GM12878 (cell line): ENCODE data around the gene CD200R1L. TPM values are rescaled to one million over a fixed set of nuclear protein-coding genes. Genes with fewer than 3 reads are reported as not detected.

Experiments used
- ATAC-seq: fragments of 200-7000 bp; cut with Tn5 transposase; 3 replicates; pipeline ENCODE4 v1.9.1; 2020; ENCODE audit warnings: mild to moderate bottlenecking, moderate library complexity
- BruUV-seq: library from RNA; stranded (reverse); fragments of 400-500 nt; replicated peaks from 2 replicates; lab custom pipeline; 2021; lab: Mats Ljungman, UMichigan
- CTCF ChIA-PET: fragments of 300-600 bp; sonication (Branson Sonifier 250); formaldehyde crosslinking; extraction: SDS; loops from one replicate; lab custom pipeline; 2021; ENCODE audit warnings: inconsistent platforms; lab: Yijun Ruan, JAX
- POLR2A ChIA-PET: fragments of 350-600 bp; formaldehyde crosslinking; extraction: SDS; loops from one replicate; lab custom pipeline; 2021; ENCODE audit warnings: inconsistent platforms; lab: Charles Lee
- RAD21 ChIA-PET: fragments of 300-600 bp; sonication (Branson Sonifier 250); formaldehyde crosslinking; loops from one replicate; lab custom pipeline; 2023; ENCODE audit warnings: antibody characterized with exemption; ENCODE audit not compliant: unreplicated experiment; lab: Charles Lee
- SMC1A ChIA-PET: fragments of 300-600 bp; sonication (Branson Sonifier 250); formaldehyde crosslinking; loops from one replicate; lab custom pipeline; 2023; ENCODE audit not compliant: unreplicated experiment, uncharacterized antibody; lab: Charles Lee
- DNase-seq: peaks from one replicate; pipeline ENCODE4 v3.0.0-alpha.2; 2011; ENCODE audit warnings: low read depth, low spot score
- FAIRE-seq: peaks from 3 replicates; lab custom pipeline; 2011; peaks lifted over from hg19 to GRCh38; lab: Jason Lieb, UNC
- H2AFZ ChIP-seq: 2 replicates; pipeline ENCODE4 v1.6.0; 2011; ENCODE audit warnings: low read depth, low read length, control low read depth; ENCODE audit not compliant: control insufficient read depth
- H3K27ac ChIP-seq: 2 replicates; pipeline ENCODE4 v1.5.1; 2011; ENCODE audit warnings: control low read depth; ENCODE audit not compliant: control insufficient read depth, insufficient read depth
- H3K27me3 ChIP-seq, 2 experiments: replicated peaks in 1 of 2; 2 replicates each; pipeline versions ENCODE4 v1.6.0 to v1.6.1; 2011; ENCODE audit warnings: low read length in 1 of 2; ENCODE audit not compliant: control insufficient read depth in 2 of 2, insufficient read depth in 2 of 2
- H3K36me3 ChIP-seq, 2 experiments: 2 replicates each; pipeline ENCODE4 v1.5.1; 2011; ENCODE audit warnings: low read length in 1 of 2; ENCODE audit not compliant: control insufficient read depth in 2 of 2, insufficient read depth in 2 of 2
- H3K4me1 ChIP-seq: 2 replicates; pipeline ENCODE4 v1.6.1; 2011; ENCODE audit warnings: mild to moderate bottlenecking, low read length, moderate library complexity, mixed read lengths; ENCODE audit not compliant: control insufficient read depth, insufficient read depth
- H3K4me2 ChIP-seq: 2 replicates; pipeline ENCODE4 v1.6.0; 2011; ENCODE audit warnings: control low read depth; ENCODE audit not compliant: control insufficient read depth, insufficient read depth
- H3K4me3 ChIP-seq: fragments of 200-600 bp; sonication (generic); 2 replicates; pipeline ENCODE4 v1.5.1; 2016
- H3K79me2 ChIP-seq: 2 replicates; pipeline ENCODE4 v1.6.0; 2011; ENCODE audit warnings: low read length; ENCODE audit not compliant: control insufficient read depth, insufficient read depth
- H3K9ac ChIP-seq: 2 replicates; pipeline ENCODE4 v1.8.0; 2011; ENCODE audit warnings: low read length, control low read depth, mixed read lengths; ENCODE audit not compliant: control insufficient read depth, insufficient read depth
- H3K9me3 ChIP-seq: replicated peaks from 3 replicates; pipeline ENCODE4 v1.5.1; 2011; ENCODE audit warnings: mild to moderate bottlenecking, low read length; ENCODE audit not compliant: control insufficient read depth, insufficient read depth
- H4K20me1 ChIP-seq: 2 replicates; pipeline ENCODE4 v1.6.0; 2011; ENCODE audit not compliant: control insufficient read depth, insufficient read depth
- BACH1 ChIP-seq: fragments of 450-650 bp; IDR thresholded peaks from 2 replicates; pipeline ENCODE4 v1.6.1; 2017; ENCODE audit warnings: mild to moderate bottlenecking, borderline replicate concordance
- CBFB ChIP-seq: IDR thresholded peaks from 2 replicates; pipeline ENCODE4 v1.6.1; 2016; ENCODE audit warnings: antibody characterized with exemption, low read depth
- CTCF ChIP-seq, 3 experiments: IDR thresholded peaks in 2 of 3; conservative IDR thresholded peaks in 1 of 3; 2 replicates each; pipeline ENCODE4 v1.5.1; 2011; ENCODE audit warnings: low read depth in 3 of 3, low read length in 3 of 3, mild to moderate bottlenecking in 3 of 3, control low read depth in 2 of 3, moderate library complexity in 2 of 3, inconsistent platforms in 1 of 3, mixed read lengths in 1 of 3; ENCODE audit not compliant: control insufficient read depth in 2 of 3, insufficient read depth in 1 of 3; ENCODE audit errors: extremely low read depth in 1 of 3
- FOXK2 ChIP-seq: fragments of 450-650 bp; IDR thresholded peaks from 2 replicates; pipeline ENCODE4 v1.6.1; 2017; ENCODE audit warnings: mild to moderate bottlenecking, moderate library complexity
- HDGF ChIP-seq: fragments of 450-650 bp; IDR thresholded peaks from 2 replicates; pipeline ENCODE4 v1.6.1; 2016; ENCODE audit warnings: antibody characterized with exemption
- MLLT1 ChIP-seq: fragments of 450-650 bp; IDR thresholded peaks from 2 replicates; pipeline ENCODE4 v1.6.1; 2016; ENCODE audit warnings: mild to moderate bottlenecking
- MYB ChIP-seq: fragments of 150-350 bp; IDR thresholded peaks from 2 replicates; pipeline ENCODE4 v1.6.1; 2014; ENCODE audit warnings: mild to moderate bottlenecking, low read depth, low read length, borderline replicate concordance
- NFIC ChIP-seq: IDR thresholded peaks from 2 replicates; pipeline ENCODE4 v1.6.1; 2012; ENCODE audit warnings: low read depth, mild to moderate bottlenecking, inconsistent platforms, low read length, moderate library complexity
- NFYA ChIP-seq: IDR thresholded peaks from 2 replicates; pipeline ENCODE4 v1.6.1; 2011; ENCODE audit warnings: low read depth, mild to moderate bottlenecking, low read length, improper control_type of control experiment, borderline replicate concordance
- RBBP5 ChIP-seq: fragments of 200-600 bp; sonication (generic); conservative IDR thresholded peaks from 2 replicates; pipeline ENCODE4 v1.6.1; 2016
- RFX5 ChIP-seq: IDR thresholded peaks from 2 replicates; pipeline ENCODE4 v1.6.1; 2011; ENCODE audit warnings: low read depth, low read length, improper control_type of control experiment
- SP1 ChIP-seq: IDR thresholded peaks from one replicate; pipeline ENCODE4 v1.6.1; 2011; ENCODE audit warnings: low read depth, low read length
- STAT3 ChIP-seq: IDR thresholded peaks from 2 replicates; pipeline ENCODE4 v1.6.1; 2011; ENCODE audit warnings: low read depth, low read length, improper control_type of control experiment
- ZNF207 ChIP-seq: fragments of 450-650 bp; IDR thresholded peaks from 2 replicates; pipeline ENCODE4 v1.6.1; 2014; ENCODE audit warnings: antibody characterized with exemption, mild to moderate bottlenecking, borderline replicate concordance
- ZNF24 ChIP-seq: fragments of 450-650 bp; IDR thresholded peaks from 2 replicates; pipeline ENCODE4 v1.6.1; 2017; ENCODE audit warnings: antibody characterized with exemption, mild to moderate bottlenecking
- ZNF274 ChIP-seq: IDR thresholded peaks from one replicate; pipeline ENCODE4 v1.8.0; 2011; ENCODE audit not compliant: insufficient read length, insufficient read depth
- WGBS: methylation state at CpG from one replicate; pipeline ENCODE4 v1.1.6; 2016; ENCODE audit warnings: low lambda C conversion rate; ENCODE audit not compliant: insufficient replicate concordance, insufficient coverage; ENCODE audit errors: missing lambda C conversion rate; 5-methylcytosine and 5-hydroxymethylcytosine counted together
- in situ Hi-C: fragments of 300-500 bp; cut with MboI; formaldehyde crosslinking; loops from 9 replicates; pipeline ENCODE4 v1.14.3; 2018; ENCODE audit warnings: mixed read lengths
- intact Hi-C: fragments of 100-400 bp; cut with micrococcal nuclease; formaldehyde crosslinking; loops from one replicate; pipeline ENCODE4 v1.14.2; 2022; ENCODE audit not compliant: unreplicated experiment
- polyA plus RNA-seq, 11 experiments: library from polyadenylated mRNA; depleted of rRNA in 4 of 11; unstranded in 6 of 11; stranded (reverse) in 5 of 11; fragments of >200 nt; fragmentation: Nextera tagmentation in 4 of 11; fragmentation: Illumina TruSeq in 1 of 11; extraction: Ambion mirVana in 4 of 11; extraction: Trizol in 1 of 11; gene quantifications; 1 replicate in 1 of 11; 2 replicates in 10 of 11; pipeline versions ENCODE4 v1.2.1 to v1.2.3, GENCODE V29; 2011 to 2016; ENCODE audit warnings: inconsistent platforms in 2 of 11, missing spikeins in 2 of 11, low read depth in 1 of 11
- total RNA-seq, 4 experiments: library from RNA; depleted of rRNA in 3 of 4; stranded (reverse); fragments of >200 nt in 3 of 4; fragmentation: Illumina TruSeq in 1 of 4; extraction: Trizol in 1 of 4; gene quantifications; 2 replicates each; pipeline versions ENCODE4 v1.2.1 to v1.2.3, GENCODE V29; 2013 to 2021
- TF ChIP-seq, protein P1 (sequence below): fragments of 450-650 bp; IDR thresholded peaks from 2 replicates; pipeline ENCODE4 v1.6.1; 2018; ENCODE audit warnings: mild to moderate bottlenecking, low read depth, moderate library complexity; ENCODE audit not compliant: partially characterized antibody
- TF ChIP-seq, protein P2 (sequence below): fragments of 150-350 bp; IDR thresholded peaks from 2 replicates; pipeline ENCODE4 v1.6.1; 2014; ENCODE audit warnings: mild to moderate bottlenecking, low read depth, low read length

Gene CD200R1L
- total and polyA plus RNA-seq, 10 of the 15 experiments (the other 5 are each of a cell fraction or from before 2014, with no cell fraction given): 0.41 TPM; not detected in 9

- BruUV-seq: no TSS peak
- FAIRE-seq (peak; percentile 96), DNase-seq (peak; percentile 69), ATAC-seq (peak; percentile 88)
- POLR2A ChIA-PET: no interaction called here
- Histone ChIP-seq H2AFZ (peak overlapping the region; percentile 28), H3K4me2 (peak overlapping the region; percentile 30; the same call in 1 of the 2 replicates), H3K4me1 (peaks cover 19% of the 10 kb centered on the region), H3K9me3 (no peaks in the 10 kb centered on the region; the same call in none of the 3 replicates), H3K27ac (no peak overlapping the region), H3K27me3 (no peaks in the 10 kb centered on the region), H3K4me3 (no peak overlapping the region), H3K36me3 (no peaks in the 10 kb centered on the region), H4K20me1 (no peaks in the 10 kb centered on the region), H3K79me2 (no peaks in the 10 kb centered on the region), H3K9ac (no peak overlapping the region)
- intact Hi-C loops (loop anchor here (5.0 kb wide), 2 partner anchors 81 to 159 kb away; no protein-coding TSS in a partner anchor), in situ Hi-C loops (no loop called here)
- RAD21 ChIA-PET: interaction anchor here (0.9 to 2.0 kb wide), 6 partner anchors 79 to 171 kb away, joined by 4 to 11 read pairs (median 6); no protein-coding TSS in a partner anchor
- CTCF ChIA-PET: interaction anchor here (0.5 to 3.0 kb wide), 10 partner anchors 11 to 231 kb away, joined by 3 to 30 read pairs (median 5); no protein-coding TSS in a partner anchor
- 0% methylated on average over 2 of the region's 2 CpGs for WGBS
- SMC1A ChIA-PET: interaction anchor here (0.8 to 2.2 kb wide), 16 partner anchors 10 to 170 kb away, joined by 3 to 12 read pairs (median 4); partner anchors contain the start of gene CD200R1L
- TF ChIP-seq, protein P1, sequence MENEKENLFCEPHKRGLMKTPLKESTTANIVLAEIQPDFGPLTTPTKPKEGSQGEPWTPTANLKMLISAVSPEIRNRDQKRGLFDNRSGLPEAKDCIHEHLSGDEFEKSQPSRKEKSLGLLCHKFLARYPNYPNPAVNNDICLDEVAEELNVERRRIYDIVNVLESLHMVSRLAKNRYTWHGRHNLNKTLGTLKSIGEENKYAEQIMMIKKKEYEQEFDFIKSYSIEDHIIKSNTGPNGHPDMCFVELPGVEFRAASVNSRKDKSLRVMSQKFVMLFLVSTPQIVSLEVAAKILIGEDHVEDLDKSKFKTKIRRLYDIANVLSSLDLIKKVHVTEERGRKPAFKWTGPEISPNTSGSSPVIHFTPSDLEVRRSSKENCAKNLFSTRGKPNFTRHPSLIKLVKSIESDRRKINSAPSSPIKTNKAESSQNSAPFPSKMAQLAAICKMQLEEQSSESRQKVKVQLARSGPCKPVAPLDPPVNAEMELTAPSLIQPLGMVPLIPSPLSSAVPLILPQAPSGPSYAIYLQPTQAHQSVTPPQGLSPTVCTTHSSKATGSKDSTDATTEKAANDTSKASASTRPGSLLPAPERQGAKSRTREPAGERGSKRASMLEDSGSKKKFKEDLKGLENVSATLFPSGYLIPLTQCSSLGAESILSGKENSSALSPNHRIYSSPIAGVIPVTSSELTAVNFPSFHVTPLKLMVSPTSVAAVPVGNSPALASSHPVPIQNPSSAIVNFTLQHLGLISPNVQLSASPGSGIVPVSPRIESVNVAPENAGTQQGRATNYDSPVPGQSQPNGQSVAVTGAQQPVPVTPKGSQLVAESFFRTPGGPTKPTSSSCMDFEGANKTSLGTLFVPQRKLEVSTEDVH: no peak
- TF ChIP-seq NFYA: no peak
- TF ChIP-seq STAT3: no peak
- peak in 2 of 3 experiments; percentile 2 to 18; a peak in 1 of 6 replicates for TF ChIP-seq CTCF (IDR thresholded peaks at IDR 0.05 in 2 of 3, conservative IDR thresholded peaks at IDR 0.05 in 1 of 3; ENCODE audit: control insufficient read depth in 2 of 3, extremely low read depth in 1 of 3, insufficient read depth in 1 of 3, low read depth in 3 of 3, low read length in 3 of 3)
- no peak for TF ChIP-seq ZNF207
- no peak for TF ChIP-seq ZNF274
- TF ChIP-seq SP1: no peak
- TF ChIP-seq BACH1: no peak
- no peak for TF ChIP-seq HDGF
- TF ChIP-seq ZNF24: no peak
- TF ChIP-seq FOXK2: no peak
- no peak for TF ChIP-seq MLLT1
- TF ChIP-seq CBFB: no peak
- TF ChIP-seq RFX5: no peak
- TF ChIP-seq MYB: no peak
- TF ChIP-seq RBBP5: no peak
- TF ChIP-seq NFIC: peak; percentile 48; the same call in 1 of the 2 replicates
- TF ChIP-seq, protein P2, sequence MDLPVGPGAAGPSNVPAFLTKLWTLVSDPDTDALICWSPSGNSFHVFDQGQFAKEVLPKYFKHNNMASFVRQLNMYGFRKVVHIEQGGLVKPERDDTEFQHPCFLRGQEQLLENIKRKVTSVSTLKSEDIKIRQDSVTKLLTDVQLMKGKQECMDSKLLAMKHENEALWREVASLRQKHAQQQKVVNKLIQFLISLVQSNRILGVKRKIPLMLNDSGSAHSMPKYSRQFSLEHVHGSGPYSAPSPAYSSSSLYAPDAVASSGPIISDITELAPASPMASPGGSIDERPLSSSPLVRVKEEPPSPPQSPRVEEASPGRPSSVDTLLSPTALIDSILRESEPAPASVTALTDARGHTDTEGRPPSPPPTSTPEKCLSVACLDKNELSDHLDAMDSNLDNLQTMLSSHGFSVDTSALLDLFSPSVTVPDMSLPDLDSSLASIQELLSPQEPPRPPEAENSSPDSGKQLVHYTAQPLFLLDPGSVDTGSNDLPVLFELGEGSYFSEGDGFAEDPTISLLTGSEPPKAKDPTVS: no peak
Observed at GRCh38 chr3:112813723-112814171, 32.9 kb downstream of the CD200R1L start.
